Measurements from ENCODE around the gene MOB3A. TPM values are rescaled to one million over a fixed set of nuclear protein-coding genes. Genes with fewer than 3 reads are reported as not detected.

MOB3A gene
- polyA plus RNA-seq, 1 of the 3 experiments (the other 2 are of a cell fraction), result 24.1 TPM

- H3K4me3 ChIP-seq (ENCODE audit: low read depth in 2 of 2, low read length in 1 of 2), result no peak overlapping the region
- H3K79me2 ChIP-seq (ENCODE audit: insufficient read depth), result no peaks in the 10 kb centered on the region
- ChIA-PET CTCF (interaction anchor here (3.0 to 4.4 kb wide), 2 partner anchors 51 to 52 kb away, joined by 12 to 43 read pairs; no protein-coding TSS in a partner anchor), POLR2A (no interaction called here)
- no peak overlapping the region for H3K27ac ChIP-seq (ENCODE audit: low read depth in 2 of 2, low read length in 1 of 2)
- H4K20me1 ChIP-seq (ENCODE audit: insufficient read depth), result no peaks in the 10 kb centered on the region
- H3K9me3 ChIP-seq, result no peaks in the 10 kb centered on the region
- H3K9ac ChIP-seq, result no peak overlapping the region
- H3K4me1 ChIP-seq (ENCODE audit: control insufficient read depth in 1 of 2, insufficient read depth in 2 of 2, low read depth in 1 of 2, low read length in 1 of 2), result no peaks in the 10 kb centered on the region
- H3F3A ChIP-seq (replicated peaks; ENCODE audit: insufficient read depth), result peaks cover 8% of the 10 kb centered on the region
- H3K9me2 ChIP-seq, result no peaks in the 10 kb centered on the region
- TF ChIP-seq SMC3 (IDR thresholded peaks at IDR 0.05; ENCODE audit: low read depth, low read length) (no peak), JUND (IDR thresholded peaks at IDR 0.05) (no peak), EP300 (IDR thresholded peaks at IDR 0.05; ENCODE audit: borderline replicate concordance in 1 of 2, low read depth in 1 of 2, low read length in 1 of 2) (no peak), TAF1 (IDR thresholded peaks at IDR 0.05; ENCODE audit: borderline replicate concordance, low read depth, low read length) (no peak), USF1 (IDR thresholded peaks at IDR 0.05; ENCODE audit: borderline replicate concordance, low read depth) (no peak), TCF12 (IDR thresholded peaks at IDR 0.05) (no peak), MAX (IDR thresholded peaks at IDR 0.05; ENCODE audit: low read depth) (no peak), POLR2AphosphoS5 (IDR thresholded peaks at IDR 0.05; ENCODE audit: low read depth, low read length) (no peak), GABPA (IDR thresholded peaks at IDR 0.05; ENCODE audit: low read depth) (no peak), YY1 (IDR thresholded peaks at IDR 0.05; ENCODE audit: low read depth) (no peak), ZBTB33 (IDR thresholded peaks at IDR 0.05; ENCODE audit: borderline replicate concordance, low read depth) (no peak), RFX5 (IDR thresholded peaks at IDR 0.05; ENCODE audit: low read length) (no peak), MXI1 (IDR thresholded peaks at IDR 0.05; ENCODE audit: low read depth, low read length) (no peak), EZH2phosphoT487 (IDR thresholded peaks at IDR 0.05; ENCODE audit: borderline replicate concordance, low read depth) (no peak), REST (IDR thresholded peaks at IDR 0.05; ENCODE audit: low read depth, low read length) (no peak), IRF3 (IDR thresholded peaks at IDR 0.05; ENCODE audit: low read depth, low read length) (no peak)
- no peak overlapping the region for H2AFZ ChIP-seq (ENCODE audit: low read depth)
- DNase-seq, result no peak
- H3K27me3 ChIP-seq (ENCODE audit: insufficient read depth), result no peaks in the 10 kb centered on the region
- H3K4me2 ChIP-seq, result no peak overlapping the region
- WGBS (ENCODE audit: low lambda C conversion rate), result 86% methylated on average over 19 of the region's 19 CpGs
- peaks cover 11 to 12% of the 10 kb centered on the region in 2 experiments for H3K36me3 ChIP-seq (replicated peaks in 1 of 2; ENCODE audit: control insufficient read depth in 1 of 2, insufficient read depth in 2 of 2, low read length in 1 of 2)
These were observed 25.0 kb downstream of the MOB3A start for GRCh38 chr19:2070986-2071673.
